Limb (tissue), 2 donors: ENCODE data around the gene PTGER1.

ENCODE experiments used
- DNase-seq, 2 donors: peaks; one replicate each; pipeline ENCODE4 v3.0.0-alpha.2; 2016; ENCODE audit errors: extremely low spot score in 2 of 2

The PTGER1 gene

DNA sequence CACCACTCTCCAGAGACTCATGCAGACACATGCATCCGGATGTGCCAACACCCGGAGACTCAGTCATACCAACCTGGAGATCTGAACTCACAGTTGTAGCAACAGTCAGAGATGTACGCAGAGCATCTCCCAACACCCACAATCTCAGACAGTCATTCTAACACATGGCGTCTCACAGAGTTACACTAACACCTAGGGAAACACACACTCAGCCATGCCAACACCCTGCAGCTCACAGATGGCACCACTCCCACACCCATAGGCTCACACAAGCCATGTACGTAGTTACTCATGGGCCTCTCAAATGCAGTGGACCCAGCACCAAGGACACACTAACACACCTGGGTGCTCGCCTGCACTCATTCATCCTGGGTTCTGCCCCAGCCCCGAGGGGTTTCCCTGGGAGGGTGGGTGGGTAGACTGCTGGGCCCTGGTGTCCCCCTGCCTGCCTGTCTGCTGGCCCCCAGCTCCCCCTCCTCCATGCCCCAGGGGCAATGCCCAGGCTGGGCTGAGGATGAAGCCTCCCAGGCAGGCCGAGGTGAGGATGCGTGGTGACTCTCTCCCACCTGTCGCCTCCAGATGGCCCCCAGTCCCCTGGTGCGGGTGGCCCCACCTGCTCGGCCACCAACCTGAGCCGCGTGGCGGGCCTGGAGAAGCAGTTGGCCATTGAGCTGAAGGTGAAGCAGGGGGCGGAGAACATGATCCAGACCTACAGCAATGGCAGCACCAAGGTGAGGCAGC lies 32.1 kb downstream of the PTGER1 start:
- no peak for DNase-seq

DNA sequence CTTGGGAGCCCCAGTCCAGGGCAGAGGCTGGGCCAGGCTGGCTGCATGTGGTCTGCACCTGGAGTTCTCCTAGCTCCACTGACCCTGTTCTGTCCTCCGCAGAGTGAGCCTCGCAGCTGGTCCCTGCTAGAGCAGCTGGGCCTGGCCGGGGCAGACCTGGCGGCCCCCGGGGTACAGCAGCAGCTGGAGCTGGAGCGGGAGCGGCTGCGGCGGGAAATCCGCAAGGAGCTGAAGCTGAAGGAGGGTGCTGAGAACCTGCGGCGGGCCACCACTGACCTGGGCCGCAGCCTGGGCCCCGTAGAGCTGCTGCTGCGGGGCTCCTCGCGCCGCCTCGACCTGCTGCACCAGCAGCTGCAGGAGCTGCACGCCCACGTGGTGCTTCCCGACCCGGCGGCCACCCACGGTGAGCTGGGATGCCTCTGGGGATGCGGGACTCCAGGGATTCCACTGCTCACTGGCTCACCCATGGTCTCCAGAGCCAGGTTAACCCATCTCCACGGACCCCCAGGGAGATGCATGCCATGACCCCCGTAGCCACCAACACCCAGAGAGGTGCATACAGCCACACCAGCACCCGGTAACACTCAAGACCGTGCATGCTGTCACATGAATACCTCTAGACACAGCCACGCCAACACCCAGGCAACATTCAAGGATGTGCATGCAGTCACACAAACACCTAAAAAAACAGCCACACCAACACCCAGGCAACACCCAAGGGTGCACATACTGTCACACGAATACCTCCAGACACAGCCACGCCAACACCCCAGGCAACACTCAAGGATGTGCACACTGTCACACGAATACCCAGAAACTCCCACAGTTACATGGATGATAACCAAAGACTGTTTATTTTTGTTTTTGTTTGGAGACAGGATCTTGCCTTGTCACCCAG lies 33.9 kb downstream of the PTGER1 start:
- DNase-seq, result no peak

DNA sequence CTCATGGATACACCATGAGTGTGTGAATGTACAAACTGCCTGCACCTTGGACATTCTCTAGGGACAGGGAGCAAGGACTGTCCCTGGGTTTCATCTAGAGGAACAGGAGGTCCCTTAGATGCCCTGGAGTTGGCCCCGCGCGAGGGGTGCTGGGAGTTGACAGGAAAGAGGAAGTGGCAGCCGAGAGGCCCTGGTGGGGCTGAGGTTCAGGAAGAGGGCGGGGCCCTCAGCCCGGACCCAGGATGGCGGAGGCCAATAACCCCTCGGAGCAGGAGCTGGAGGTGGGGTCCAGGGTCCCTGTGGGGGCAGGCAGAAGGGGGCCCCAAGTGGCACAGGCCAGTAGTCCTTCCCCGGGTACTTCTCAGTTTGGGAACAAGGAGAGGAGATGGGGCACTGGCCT lies 35.1 kb downstream of the PTGER1 start:
- DNase-seq, result no peak

DNA sequence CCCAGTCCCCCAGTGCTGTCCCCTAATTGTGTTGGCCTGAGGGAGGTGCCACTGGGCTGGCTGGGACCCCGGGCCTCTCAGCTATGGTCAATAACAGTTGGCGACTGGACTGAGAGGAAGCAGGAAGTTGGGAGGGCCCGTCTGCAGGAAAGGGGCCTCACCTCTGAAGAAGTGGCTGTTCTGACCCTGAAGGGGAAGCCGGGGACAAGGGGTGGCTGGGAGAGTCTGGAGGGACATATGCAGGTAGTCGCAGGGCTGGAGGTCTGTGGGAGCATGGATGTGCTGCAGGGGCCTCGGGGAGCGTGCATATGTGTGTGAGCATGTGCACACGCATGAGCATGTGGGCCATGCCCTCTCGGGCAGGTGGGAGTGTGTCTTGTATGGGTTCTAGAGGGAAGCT lies 36.1 kb downstream of the PTGER1 start:
- DNase-seq, result no peak

DNA sequence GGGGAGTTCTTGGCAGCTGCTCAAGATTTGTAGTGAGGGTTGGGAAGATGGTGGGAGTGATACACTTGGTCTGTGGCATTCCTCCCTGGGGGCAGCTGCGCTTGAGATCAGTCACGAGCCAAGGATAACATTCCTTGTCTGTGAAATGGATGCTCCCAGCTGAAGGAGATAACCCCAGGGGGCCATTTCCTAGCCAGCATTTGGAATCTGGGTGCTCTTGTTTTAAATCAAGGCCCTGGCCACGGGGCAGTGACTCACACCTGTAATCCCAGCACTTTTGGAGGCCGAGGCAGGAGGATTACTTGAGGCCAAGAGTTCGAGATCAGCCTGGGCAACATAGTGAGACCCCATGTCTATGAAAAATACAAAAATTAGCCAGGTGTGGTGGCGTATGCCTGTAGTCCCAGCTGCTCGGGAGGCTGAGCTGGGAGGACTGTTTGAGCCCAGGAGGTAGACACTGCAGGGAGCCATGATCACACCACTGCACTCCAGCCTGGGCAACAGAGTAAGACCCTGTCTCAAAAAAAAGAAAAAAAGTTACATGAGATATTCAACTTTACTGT lies 37.5 kb downstream of the PTGER1 start:
- DNase-seq, result no peak

DNA sequence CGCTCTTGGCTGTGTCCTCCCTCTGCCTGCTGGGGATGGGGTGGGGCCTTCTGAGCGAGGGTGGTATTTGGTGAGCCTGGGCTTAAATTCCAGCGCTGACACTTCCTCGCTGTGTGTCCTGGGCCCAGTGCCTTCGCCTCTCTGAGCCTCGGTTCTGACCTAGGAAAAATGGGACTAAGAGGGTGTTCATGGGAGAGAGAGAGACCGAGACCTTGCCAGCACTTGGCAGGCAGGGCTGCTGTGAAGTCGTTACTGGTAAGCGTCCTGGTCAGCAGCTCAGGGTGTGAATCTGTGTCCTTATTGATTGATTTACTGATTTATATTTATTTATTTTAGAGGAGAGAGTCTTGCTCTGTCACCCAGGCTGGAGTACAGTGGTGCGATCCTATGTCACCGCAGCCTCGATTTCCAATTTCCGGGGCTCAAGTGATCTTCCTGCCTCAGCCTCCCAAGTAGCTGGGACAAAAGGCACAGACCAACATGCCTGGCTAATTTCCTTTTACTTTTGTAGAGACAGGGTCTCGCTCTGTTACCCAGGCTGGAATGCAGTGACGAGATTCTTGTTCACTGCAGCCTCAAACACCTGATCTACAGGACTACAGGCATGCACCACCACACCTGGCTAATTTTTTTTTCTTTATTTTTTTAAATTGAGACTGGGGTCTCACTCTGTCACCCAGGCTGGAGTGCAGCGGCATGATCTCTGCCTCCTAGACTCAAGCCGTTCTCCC lies 39.7 kb downstream of the PTGER1 start:
- no peak for DNase-seq

DNA sequence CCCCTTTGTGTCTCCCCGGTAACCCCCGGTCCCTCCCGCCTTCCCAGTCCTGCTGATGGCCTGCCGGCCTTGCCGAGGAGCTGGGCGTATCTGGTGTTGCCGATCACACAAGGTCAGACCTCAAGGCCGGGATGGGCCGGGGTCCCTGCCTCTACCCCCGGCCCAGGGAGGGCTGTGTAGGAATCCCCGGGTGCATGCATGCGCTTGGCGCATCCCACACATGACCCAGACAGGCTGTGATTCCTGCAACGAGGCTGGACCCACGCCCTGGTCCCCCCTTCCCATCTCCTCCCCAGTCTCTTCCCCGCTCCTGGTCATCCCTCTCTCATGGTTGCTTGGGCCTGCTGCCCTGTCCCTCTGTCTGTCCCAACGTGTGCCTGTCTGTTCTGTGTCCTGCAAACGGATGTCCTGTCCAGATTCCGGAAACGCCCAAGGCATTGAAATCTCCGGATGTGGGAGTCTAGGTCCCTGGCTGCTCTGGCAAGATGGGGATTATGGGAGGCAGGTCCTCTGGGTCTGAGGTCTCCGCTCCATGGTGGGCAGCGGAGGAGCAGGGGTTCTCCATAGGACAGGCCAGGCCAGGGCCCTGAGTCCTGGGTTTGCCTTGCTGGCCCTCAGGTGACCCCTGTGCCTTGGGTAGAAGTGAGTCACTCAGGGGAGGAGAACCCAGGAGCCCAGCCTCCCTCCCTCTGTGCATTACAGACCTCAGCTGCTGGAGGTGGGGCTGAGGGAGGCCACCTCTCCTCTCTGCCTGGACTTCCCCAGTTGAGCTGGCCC lies 40.4 kb downstream of the PTGER1 start:
- no peak for DNase-seq

DNA sequence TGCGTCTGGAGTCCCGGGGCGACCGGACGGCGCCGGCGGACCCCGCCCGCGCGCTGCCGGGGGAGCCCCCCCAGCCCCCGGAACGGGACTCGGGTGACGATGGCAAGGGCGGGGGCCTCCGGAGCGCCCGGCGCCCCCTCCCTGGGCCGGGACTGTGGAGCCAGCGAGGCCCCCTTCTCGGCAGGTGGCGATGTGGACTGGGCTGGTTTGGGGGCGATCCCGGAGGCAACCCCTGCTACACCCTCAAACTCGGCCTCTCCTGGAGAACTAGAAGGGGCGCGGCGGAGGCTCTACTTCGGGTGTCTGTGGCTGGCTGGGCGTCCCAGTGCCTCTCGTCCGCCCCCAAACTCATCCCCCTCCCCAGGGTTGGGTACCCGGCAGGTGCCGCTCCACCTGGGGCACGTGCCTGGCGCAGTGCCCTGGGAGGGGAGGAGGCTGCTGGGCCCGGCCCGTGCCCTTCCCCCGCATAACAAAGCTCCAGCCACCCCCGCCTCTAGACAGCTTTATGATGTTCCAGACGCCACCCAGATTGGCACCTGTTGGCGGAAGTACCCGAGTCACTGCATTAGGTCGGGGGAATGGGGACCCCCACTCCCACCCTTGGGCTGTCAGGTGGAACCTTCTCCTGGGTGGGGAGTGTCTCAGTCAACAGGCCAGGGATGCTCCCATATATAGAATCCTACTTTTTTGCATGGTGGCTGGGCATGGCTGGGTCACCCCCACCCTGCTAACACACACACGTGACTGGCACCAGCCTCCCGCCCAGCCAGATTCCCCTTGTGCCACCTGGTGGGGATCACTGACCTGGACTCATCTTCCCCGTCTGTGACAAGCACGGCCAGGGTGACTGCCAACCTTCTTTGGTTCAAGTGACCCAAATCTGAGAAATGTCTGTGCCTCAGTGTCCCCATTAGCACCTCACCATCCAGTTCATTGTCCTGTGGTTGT lies 41.3 kb downstream of the PTGER1 start:
- peak in 1 of 2 donors; percentile 58 for DNase-seq

DNA sequence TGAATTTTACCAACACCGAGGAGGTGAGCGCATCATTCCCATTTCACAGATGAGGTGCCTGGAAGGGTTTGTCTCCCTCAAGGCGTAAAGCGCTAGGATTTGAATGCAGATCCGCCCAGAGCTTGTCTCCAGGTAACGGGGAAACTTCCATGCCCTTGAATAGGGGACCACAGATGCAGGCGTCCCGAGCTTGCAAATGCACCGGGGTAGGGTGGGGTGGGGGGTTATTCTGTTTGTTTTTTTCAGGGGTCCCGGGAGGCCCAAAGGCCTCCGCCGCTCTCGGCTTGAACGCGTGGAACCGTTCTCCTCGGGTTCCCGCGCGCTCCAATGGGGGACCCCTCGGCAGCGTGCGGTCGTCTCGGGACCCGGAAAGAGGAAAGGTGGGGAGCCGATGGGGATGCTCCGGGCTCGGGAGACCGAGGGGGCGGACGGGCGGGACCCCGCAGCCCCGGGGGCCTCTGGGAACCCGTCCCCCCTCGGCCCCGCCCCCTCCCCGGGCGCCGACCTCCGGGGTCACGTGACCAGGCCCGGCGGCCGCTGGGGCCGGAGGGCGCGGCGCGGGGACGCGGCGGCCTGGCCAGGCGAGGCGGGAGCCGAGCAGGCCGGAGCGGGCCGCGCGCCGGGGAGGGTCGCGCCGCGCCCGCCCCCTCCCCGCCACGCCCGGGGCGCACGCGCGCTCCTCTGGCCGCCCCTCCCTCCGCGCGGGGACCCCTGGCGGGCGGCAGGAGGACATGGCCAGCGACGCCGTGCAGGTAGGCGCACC lies 42.2 kb downstream of the PTGER1 start, which contains the start of gene PKN1:
TSS of gene PKN1 (plus strand) at position 516 of the 763 bp plus-strand sequence. CDS start at position 732, 216 bp downstream.
- peak; percentile 51 to 81 for DNase-seq

DNA sequence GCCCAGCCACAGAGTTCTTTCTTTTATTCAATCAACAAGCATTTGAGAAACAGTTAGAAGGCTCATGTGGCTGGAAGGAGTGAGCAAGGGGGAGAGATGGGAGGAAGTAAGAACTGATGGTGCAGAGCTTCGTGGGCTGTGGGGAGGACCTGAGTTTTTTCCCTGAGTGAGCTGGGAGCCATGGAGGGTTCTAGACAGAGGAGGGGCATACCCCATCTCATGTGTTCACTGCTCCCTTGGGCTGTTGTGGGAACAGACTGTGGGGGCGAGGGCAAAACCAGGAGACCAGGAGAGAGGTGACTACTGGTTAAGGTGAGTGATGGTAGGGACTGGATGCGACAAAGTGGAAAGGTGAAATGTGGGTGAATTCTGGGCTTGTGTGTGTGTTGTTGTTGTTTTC lies 44.4 kb downstream of the PTGER1 start:
- no peak for DNase-seq

DNA sequence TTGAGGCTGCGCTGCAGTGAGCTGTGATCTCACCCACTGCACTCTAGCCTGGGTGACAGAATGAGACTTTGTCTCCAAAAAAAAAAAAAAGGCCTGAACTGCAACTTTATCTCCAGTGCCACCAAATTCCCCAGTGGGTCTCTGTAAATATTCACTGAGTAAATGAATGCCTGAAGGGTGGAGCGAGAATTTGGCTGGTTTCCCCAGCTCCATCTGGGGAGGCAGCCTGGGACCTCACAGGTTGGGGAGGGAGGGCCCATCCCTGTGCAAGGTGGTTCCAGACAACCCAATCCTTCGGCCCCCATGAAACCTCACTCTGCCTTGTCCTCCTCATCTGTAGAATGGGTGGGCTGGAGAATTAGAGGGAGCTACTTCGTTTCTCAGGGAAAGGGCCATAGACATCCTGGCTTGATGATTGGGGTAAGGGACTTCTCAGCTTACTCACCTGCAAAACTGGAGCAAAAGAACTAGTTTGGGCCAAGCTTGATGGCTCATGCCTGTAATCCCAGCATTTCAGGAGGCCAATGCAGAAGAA lies 46.2 kb downstream of the PTGER1 start:
- DNase-seq, result no peak

DNA sequence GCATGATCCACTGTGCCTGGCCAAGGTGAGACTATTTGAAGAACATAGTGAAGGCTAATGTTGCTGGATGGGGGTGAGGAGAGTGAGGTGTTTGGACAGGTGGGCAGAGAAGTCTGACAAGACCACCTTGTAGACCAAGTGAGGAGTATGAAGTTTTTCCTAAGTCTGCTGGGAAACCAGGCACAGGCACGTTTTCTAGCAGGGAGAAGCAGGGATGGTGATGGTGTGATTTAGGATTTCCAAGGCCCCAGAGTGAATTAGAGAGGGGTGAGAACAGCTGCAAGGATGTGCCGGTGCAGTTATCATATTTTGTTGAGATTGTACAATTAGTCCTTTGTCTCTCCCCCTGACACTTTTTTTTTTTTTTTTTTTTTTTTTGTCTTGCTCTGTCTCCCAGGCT lies 47.7 kb downstream of the PTGER1 start:
- no peak for DNase-seq

DNA sequence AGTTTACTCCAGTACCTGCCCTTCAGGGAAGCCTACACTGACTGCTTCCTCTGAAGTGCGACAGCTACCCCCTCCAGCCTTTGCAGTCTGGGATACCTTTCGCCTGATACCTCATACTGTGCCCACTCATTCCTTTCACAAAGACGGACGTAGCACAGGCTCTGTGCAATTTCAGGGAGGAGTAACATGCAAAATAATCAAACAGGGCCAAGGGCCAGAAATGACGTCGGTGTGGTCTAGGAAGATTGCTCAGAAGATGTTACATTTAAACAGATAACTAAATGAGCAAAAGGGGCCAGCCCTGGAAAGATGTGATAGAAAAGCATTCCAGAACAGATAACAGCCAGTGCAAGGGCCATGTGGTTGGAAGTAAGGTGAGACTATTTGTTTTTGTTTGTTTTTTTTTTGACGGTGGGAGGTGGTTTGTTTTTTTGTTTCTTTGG lies 49.4 kb downstream of the PTGER1 start:
- DNase-seq, result no peak
